Measurements from ENCODE around the gene ADSS2.
"Not testable (repeated sequence)": the region's sequence is repeated elsewhere in the genome, so short reads cannot be mapped to it uniquely, and the experiment has no call there.

The ADSS2 gene

DNA sequence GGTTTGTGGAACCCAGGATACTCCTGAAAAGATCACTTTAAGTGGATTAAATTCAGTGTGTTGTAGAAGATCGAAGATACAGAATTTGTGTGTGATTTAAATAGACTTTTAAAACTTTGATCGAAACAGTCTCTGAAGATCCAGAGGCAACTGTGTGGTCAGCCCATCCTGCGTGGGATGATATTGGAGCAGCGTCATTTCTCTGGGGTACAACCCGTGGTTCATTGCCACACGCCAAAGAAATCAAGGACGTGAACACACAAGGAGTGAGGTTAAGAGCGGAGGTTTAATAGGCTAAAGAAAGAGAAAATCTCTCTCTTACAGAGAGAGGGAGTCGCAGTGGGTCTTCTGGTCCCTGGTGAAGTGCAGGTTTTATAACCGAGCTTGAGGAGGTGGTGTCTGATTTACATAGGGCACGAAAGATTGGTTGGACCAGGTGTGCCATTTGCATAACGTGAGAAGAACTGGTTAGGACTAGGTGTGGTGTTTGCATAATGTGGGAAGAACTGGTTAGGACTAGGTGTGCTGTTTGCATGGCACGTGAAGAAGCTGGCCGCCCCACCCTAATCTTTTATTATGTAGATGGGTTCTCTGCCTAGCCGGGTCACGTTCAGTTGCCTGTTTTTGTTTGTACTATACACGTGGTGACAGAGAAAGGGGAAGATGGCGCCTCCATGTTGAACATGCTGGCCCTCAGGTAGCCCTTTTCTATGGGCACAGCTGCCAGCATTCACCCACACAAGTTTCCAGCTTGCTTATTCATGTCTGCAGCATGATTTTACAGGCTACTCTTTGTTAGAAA, 82.3 kb downstream of the ADSS2 start:
- Histone ChIP-seq H3K27me3 (no peaks in the 10 kb centered on the region), H4K20me1 (no peaks in the 10 kb centered on the region), H3K9me3 (replicated peaks in 1 of 11) (peaks cover 14 to 18% (median 16%) of the 10 kb centered on the region in 11 experiments), H3K9ac (no peak overlapping the region), H3K36me3 (no peaks in the 10 kb centered on the region), H3K4me2 (no peak overlapping the region), H3K4me3 (no peak overlapping the region), H3K4me1 (peaks cover 0 to 16% (median 0%) of the 10 kb centered on the region in 10 experiments; a peak in 6 of 20 replicates), H3K27ac (no peak overlapping the region)
- no peak for TF ChIP-seq Cebpa-rat (IDR thresholded peaks at IDR 0.05)

- H3K36me3 ChIP-seq = no peaks in the 10 kb centered on the region
- H4K20me1 ChIP-seq = no peaks in the 10 kb centered on the region
- H3K9me3 ChIP-seq (replicated peaks in 1 of 11) = peaks cover 15 to 24% (median 17%) of the 10 kb centered on the region in 11 experiments
- no peak overlapping the region for H3K4me3 ChIP-seq
- no peak overlapping the region for H3K4me2 ChIP-seq
- H3K27ac ChIP-seq = no peak overlapping the region
- H3K4me1 ChIP-seq = peaks cover 0 to 16% (median 0%) of the 10 kb centered on the region in 10 experiments; a peak in 6 of 20 replicates
- TF ChIP-seq Cebpa-rat (IDR thresholded peaks at IDR 0.05) = no peak
- H3K27me3 ChIP-seq = no peaks in the 10 kb centered on the region
- no peak overlapping the region for H3K9ac ChIP-seq
Measured at GRCh38 chr1:244368279-244368678, 83.4 kb downstream of the ADSS2 start.

- Histone ChIP-seq H4K20me1 (no peaks in the 10 kb centered on the region), H3K9me3 (replicated peaks in 1 of 11) (peaks cover 15 to 24% (median 17%) of the 10 kb centered on the region in 11 experiments), H3K27ac (peak overlapping the region in 1 of 11 experiments; percentile 27; a peak in 1 of 22 replicates), H3K4me3 (no peak overlapping the region), H3K27me3 (no peaks in the 10 kb centered on the region), H3K9ac (no peak overlapping the region), H3K4me2 (peak overlapping the region in 3 of 11 experiments; percentile 18 to 48 (median 37); a peak in 4 of 22 replicates), H3K4me1 (peaks cover 0 to 16% (median 0%) of the 10 kb centered on the region in 10 experiments; a peak in 6 of 20 replicates), H3K36me3 (no peaks in the 10 kb centered on the region)
- no peak for TF ChIP-seq Cebpa-rat (IDR thresholded peaks at IDR 0.05)
Measured at GRCh38 chr1:244367399-244368114, 84.2 kb downstream of the ADSS2 start.

- Histone ChIP-seq H3K4me1 (peaks cover 0 to 21% (median 0%) of the 10 kb centered on the region in 10 experiments; a peak in 6 of 20 replicates), H3K4me3 (no peak overlapping the region), H3K9ac (no peak overlapping the region), H4K20me1 (no peaks in the 10 kb centered on the region), H3K27ac (no peak overlapping the region), H3K27me3 (no peaks in the 10 kb centered on the region), H3K4me2 (no peak overlapping the region), H3K36me3 (no peaks in the 10 kb centered on the region), H3K9me3 (replicated peaks in 1 of 11) (peaks cover 15 to 24% (median 17%) of the 10 kb centered on the region in 11 experiments)
- no peak for TF ChIP-seq Cebpa-rat (IDR thresholded peaks at IDR 0.05)
Measured at GRCh38 chr1:244365809-244366208, 85.9 kb downstream of the ADSS2 start.

- not testable (repeated sequence) for H3K27me3 ChIP-seq, H3K27ac ChIP-seq, H3K4me2 ChIP-seq, H3K9ac ChIP-seq, H3K36me3 ChIP-seq, H3K4me3 ChIP-seq, H4K20me1 ChIP-seq
- peaks cover 0 to 26% (median 0%) of the 10 kb centered on the region in 10 experiments; a peak in 6 of 20 replicates for H3K4me1 ChIP-seq
- peaks cover 15 to 24% (median 17%) of the 10 kb centered on the region in 11 experiments for H3K9me3 ChIP-seq (replicated peaks in 1 of 11)
Measured at GRCh38 chr1:244365262-244365661, 86.4 kb downstream of the ADSS2 start.

- no peak overlapping the region for H3K27ac ChIP-seq
- H3K36me3 ChIP-seq = no peaks in the 10 kb centered on the region
- H3K27me3 ChIP-seq = no peaks in the 10 kb centered on the region
- no peak overlapping the region for H3K4me3 ChIP-seq
- peaks cover 0 to 24% (median 0%) of the 10 kb centered on the region in 10 experiments; a peak in 6 of 20 replicates for H3K4me1 ChIP-seq
- H3K4me2 ChIP-seq = no peak overlapping the region
- no peak for TF ChIP-seq Cebpa-rat (IDR thresholded peaks at IDR 0.05)
- peaks cover 16 to 28% (median 17%) of the 10 kb centered on the region in 11 experiments for H3K9me3 ChIP-seq (replicated peaks in 1 of 11)
- H3K9ac ChIP-seq = no peak overlapping the region
- no peaks in the 10 kb centered on the region for H4K20me1 ChIP-seq
Measured at GRCh38 chr1:244362476-244362875, 89.2 kb downstream of the ADSS2 start.

DNA sequence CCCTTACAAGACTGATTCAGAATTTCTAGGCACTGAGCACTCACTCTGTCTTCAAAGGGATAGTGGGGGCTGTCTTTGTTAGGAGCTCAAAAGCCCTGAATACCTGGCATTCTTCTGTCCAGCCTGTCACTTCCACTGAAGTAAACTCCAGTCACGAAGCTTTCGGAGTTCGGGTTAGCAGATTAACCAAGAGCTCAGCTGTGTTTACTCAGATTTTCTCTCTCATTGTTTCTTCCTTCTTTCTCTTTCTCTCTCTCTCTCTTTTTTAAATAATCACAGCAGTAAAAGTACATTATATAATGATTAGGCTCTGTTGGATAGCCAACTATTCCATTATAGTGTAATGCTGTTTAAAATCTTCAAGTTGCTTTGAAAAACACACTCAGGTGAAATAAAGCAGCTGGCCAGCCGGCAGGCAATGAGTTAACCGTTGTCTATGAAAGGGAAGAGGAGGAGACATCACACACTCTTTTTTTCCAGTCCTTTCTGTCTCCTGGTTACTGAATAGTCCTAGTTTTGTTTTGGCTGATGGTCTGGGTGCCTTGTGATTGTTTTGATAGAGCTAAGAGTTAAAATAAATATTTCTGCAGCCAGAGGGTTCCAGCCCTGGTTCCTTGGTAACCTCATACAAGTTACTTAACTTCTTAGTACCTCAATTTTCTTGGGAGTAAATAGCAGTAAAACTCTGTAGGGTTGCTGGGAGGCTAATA, 89.8 kb downstream of the ADSS2 start:
- peak overlapping the region in 2 of 11 experiments; percentile 33 to 42; a peak in 3 of 22 replicates for H3K4me2 ChIP-seq
- H3K4me3 ChIP-seq = no peak overlapping the region
- H3K9ac ChIP-seq = no peak overlapping the region
- no peak for TF ChIP-seq Cebpa-rat (IDR thresholded peaks at IDR 0.05)
- H3K27ac ChIP-seq = no peak overlapping the region
- peaks cover 0 to 19% (median 0%) of the 10 kb centered on the region in 10 experiments; a peak in 6 of 20 replicates for H3K4me1 ChIP-seq
- H4K20me1 ChIP-seq = no peaks in the 10 kb centered on the region
- H3K9me3 ChIP-seq (replicated peaks in 1 of 11) = peaks cover 16 to 28% (median 17%) of the 10 kb centered on the region in 11 experiments
- H3K27me3 ChIP-seq = no peaks in the 10 kb centered on the region
- H3K36me3 ChIP-seq = no peaks in the 10 kb centered on the region
